A549 (cell line): ENCODE measurements around the gene FERMT1.

Experiments
- CEBPB ChIP-seq, 2 experiments: fragments of >200 bp in 1 of 2; sonication (Bioruptor Twin) in 1 of 2; formaldehyde crosslinking in 1 of 2; IDR thresholded peaks; 2 replicates each; pipeline ENCODE4 v1.6.1; 2012 to 2016
- CTCF ChIP-seq: fragments of >200 bp; sonication (Bioruptor Twin); formaldehyde crosslinking; IDR thresholded peaks from 3 replicates; pipeline ENCODE4 v1.5.1; 2016
- FOSL2 ChIP-seq, 2 experiments: fragments of 450-650 bp in 1 of 2; fragments of >200 bp in 1 of 2; sonication (Bioruptor Twin) in 1 of 2; formaldehyde crosslinking; IDR thresholded peaks; 2 replicates each; pipeline versions ENCODE4 v1.5.0 to v1.6.1; 2016 to 2020; ENCODE audit warnings: mild to moderate bottlenecking in 1 of 2, moderate library complexity in 1 of 2
- JUNB ChIP-seq: fragments of >200 bp; sonication (Bioruptor Twin); formaldehyde crosslinking; IDR thresholded peaks from 2 replicates; pipeline ENCODE4 v1.6.1; 2016
- MAZ ChIP-seq: fragments of 150-350 bp; IDR thresholded peaks from 2 replicates; pipeline ENCODE4 v1.6.1; 2014; ENCODE audit warnings: antibody characterized with exemption, low read depth, low read length, borderline replicate concordance
- PBX3 ChIP-seq: IDR thresholded peaks from 2 replicates; pipeline ENCODE4 v1.6.1; 2012
- POLR2A ChIP-seq: IDR thresholded peaks from 2 replicates; pipeline ENCODE4 v1.6.1; 2012; ENCODE audit warnings: mild to moderate bottlenecking, low read length
- RFX5 ChIP-seq: fragments of 450-650 bp; IDR thresholded peaks from 2 replicates; pipeline ENCODE4 v1.7.1; 2014; ENCODE audit warnings: antibody characterized with exemption, mild to moderate bottlenecking, moderate library complexity
- TF ChIP-seq, protein P1 (sequence below): fragments of 200-600 bp; sonication (generic); IDR thresholded peaks from 2 replicates; pipeline ENCODE4 v1.6.1; 2016; ENCODE audit warnings: antibody characterized with exemption, mild to moderate bottlenecking, moderate library complexity
- TF ChIP-seq, protein P2 (sequence below): fragments of 250-450 bp; sonication (Bioruptor Pico); IDR thresholded peaks from 2 replicates; pipeline ENCODE4 v1.5.0; 2021; ENCODE audit warnings: mild to moderate bottlenecking, moderate library complexity, borderline replicate concordance

DNA sequence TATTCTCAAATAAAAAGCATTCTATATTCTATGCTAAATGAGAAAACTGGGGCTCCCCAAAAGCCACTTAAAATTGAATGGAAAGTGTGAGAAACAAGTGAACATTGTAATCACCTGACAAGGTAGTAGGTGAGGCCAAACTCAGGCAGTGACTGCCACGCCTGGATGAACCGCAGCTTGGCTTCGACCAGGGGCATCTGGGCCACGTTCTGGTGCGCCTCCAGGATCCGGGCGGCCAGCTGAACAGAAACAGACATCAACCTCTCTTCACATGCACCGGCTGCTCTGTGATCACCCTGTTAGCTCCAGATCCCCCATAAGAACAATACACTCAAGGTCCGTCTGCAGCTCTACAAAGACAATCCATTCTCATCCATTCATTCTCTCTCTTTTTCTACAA lies 38.9 kb downstream of the FERMT1 start:
- TF ChIP-seq, protein P1, sequence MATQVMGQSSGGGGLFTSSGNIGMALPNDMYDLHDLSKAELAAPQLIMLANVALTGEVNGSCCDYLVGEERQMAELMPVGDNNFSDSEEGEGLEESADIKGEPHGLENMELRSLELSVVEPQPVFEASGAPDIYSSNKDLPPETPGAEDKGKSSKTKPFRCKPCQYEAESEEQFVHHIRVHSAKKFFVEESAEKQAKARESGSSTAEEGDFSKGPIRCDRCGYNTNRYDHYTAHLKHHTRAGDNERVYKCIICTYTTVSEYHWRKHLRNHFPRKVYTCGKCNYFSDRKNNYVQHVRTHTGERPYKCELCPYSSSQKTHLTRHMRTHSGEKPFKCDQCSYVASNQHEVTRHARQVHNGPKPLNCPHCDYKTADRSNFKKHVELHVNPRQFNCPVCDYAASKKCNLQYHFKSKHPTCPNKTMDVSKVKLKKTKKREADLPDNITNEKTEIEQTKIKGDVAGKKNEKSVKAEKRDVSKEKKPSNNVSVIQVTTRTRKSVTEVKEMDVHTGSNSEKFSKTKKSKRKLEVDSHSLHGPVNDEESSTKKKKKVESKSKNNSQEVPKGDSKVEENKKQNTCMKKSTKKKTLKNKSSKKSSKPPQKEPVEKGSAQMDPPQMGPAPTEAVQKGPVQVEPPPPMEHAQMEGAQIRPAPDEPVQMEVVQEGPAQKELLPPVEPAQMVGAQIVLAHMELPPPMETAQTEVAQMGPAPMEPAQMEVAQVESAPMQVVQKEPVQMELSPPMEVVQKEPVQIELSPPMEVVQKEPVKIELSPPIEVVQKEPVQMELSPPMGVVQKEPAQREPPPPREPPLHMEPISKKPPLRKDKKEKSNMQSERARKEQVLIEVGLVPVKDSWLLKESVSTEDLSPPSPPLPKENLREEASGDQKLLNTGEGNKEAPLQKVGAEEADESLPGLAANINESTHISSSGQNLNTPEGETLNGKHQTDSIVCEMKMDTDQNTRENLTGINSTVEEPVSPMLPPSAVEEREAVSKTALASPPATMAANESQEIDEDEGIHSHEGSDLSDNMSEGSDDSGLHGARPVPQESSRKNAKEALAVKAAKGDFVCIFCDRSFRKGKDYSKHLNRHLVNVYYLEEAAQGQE: no peak
- no peak for TF ChIP-seq CEBPB (IDR thresholded peaks at IDR 0.05)
- no peak for TF ChIP-seq RFX5
- no peak for TF ChIP-seq POLR2A
- TF ChIP-seq PBX3: no peak
- TF ChIP-seq MAZ: no peak
- TF ChIP-seq, protein P2, sequence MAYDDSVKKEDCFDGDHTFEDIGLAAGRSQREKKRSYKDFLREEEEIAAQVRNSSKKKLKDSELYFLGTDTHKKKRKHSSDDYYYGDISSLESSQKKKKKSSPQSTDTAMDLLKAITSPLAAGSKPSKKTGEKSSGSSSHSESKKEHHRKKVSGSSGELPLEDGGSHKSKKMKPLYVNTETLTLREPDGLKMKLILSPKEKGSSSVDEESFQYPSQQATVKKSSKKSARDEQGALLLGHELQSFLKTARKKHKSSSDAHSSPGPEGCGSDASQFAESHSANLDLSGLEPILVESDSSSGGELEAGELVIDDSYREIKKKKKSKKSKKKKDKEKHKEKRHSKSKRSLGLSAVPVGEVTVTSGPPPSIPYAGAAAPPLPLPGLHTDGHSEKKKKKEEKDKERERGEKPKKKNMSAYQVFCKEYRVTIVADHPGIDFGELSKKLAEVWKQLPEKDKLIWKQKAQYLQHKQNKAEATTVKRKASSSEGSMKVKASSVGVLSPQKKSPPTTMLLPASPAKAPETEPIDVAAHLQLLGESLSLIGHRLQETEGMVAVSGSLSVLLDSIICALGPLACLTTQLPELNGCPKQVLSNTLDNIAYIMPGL (CRISPR knock-in tag): no peak
- TF ChIP-seq CTCF: no peak
- TF ChIP-seq JUNB: no peak
- no peak for TF ChIP-seq FOSL2 (IDR thresholded peaks at IDR 0.05)
- no peak for TF ChIP-seq FOSL2 (CRISPR knock-in tag; IDR thresholded peaks at IDR 0.05)
